ENCODE results near the gene OMP. TPM values are rescaled to one million over a fixed set of nuclear protein-coding genes. Genes with fewer than 3 reads are reported as not detected.
A peak's percentile ranks its signal among the peaks of the same experiment; 100 is the strongest.

OMP gene
- total RNA-seq, 2 donors from 2014 or later, result not detected

DNA sequence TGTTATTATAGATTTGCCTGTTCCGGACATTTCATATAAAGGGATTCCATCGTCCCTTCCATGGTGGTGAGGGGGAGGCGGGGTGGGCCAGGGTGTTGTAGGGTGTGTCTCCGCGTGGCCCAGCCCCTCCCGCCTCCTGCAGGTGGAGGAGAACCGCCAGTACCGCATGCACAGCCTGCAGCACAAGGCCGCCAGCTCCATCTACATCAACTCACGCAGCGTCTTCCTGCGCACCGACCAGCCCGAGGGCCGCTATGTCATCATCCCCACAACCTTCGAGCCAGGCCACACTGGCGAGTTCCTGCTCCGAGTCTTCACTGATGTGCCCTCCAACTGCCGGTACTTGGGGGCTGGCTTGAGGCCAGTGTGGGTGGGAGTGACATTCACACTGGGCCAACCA is 17.9 kb downstream of the OMP start:
- peaks cover 5% of the 10 kb centered on the region for H3K4me1 Mint-ChIP-seq
- H3K36me3 Mint-ChIP-seq (ENCODE audit: low read depth), result no peaks in the 10 kb centered on the region
- H3K27ac Mint-ChIP-seq, result no peak overlapping the region
- DNase-seq (no peak), ATAC-seq (no peak)
- no peaks in the 10 kb centered on the region for H3K9me3 ChIP-seq (ENCODE audit: control insufficient read depth, low read length, poor library complexity, severe bottlenecking)
- peak overlapping the region; percentile 49 for H3K4me3 Mint-ChIP-seq
- no peaks in the 10 kb centered on the region for H3K27me3 Mint-ChIP-seq

- no peak for DNase-seq
- ATAC-seq, result no peak
- Mint-ChIP-seq H3K36me3 (ENCODE audit: low read depth) (no peaks in the 10 kb centered on the region), H3K4me3 (no peak overlapping the region), H3K4me1 (peaks cover 3% of the 10 kb centered on the region), H3K27ac (no peak overlapping the region), H3K27me3 (no peaks in the 10 kb centered on the region)
- no peaks in the 10 kb centered on the region for H3K9me3 ChIP-seq (ENCODE audit: control insufficient read depth, low read length, poor library complexity, severe bottlenecking)
Measured at GRCh38 chr11:77121096-77121640, 18.5 kb downstream of the OMP start.

DNA sequence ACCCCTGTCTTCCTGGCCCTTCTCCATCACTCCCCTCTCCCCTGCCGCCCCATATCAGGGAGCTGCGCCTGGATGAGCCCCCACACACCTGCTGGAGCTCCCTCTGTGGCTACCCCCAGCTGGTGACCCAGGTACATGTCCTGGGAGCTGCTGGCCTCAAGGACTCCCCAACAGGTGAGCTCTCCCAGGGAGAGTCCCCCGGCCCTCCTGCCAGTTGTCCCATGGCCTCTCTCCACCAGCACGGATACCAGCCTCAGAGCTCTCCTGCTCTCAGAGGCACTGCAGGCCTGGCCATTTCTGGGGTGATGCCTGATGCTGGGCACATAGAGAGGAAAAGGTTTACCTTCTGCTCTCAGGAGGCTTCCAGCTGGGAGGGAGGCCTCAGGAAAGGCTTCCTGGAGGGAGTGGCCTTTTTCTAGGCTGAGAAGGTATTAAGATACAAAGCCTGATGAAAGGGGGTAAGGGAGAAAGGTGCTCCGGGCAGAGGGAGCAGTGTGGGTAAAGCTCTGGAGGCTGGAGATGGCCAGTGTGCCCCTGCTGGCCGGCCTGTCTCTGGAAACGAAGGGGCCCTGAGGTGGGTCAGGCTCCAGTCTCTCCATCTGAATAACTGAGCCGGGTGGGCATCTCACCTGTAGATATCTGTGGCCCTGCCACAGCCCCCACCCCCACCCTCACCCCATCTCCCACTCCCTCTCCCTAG is 19.4 kb downstream of the OMP start:
- H3K36me3 Mint-ChIP-seq (ENCODE audit: low read depth), result no peaks in the 10 kb centered on the region
- H3K4me3 Mint-ChIP-seq, result no peak overlapping the region
- peak overlapping the region; percentile 32 for H3K27ac Mint-ChIP-seq
- no peak for ATAC-seq
- DNase-seq, result no peak
- no peaks in the 10 kb centered on the region for H3K27me3 Mint-ChIP-seq
- no peaks in the 10 kb centered on the region for H3K9me3 ChIP-seq (ENCODE audit: control insufficient read depth, low read length, poor library complexity, severe bottlenecking)
- H3K4me1 Mint-ChIP-seq, result peaks cover 3% of the 10 kb centered on the region

GRCh38 chr11:77122576-77123212 is 20.1 kb downstream of the OMP start:
- DNase-seq (no peak), ATAC-seq (no peak)
- H3K4me3 Mint-ChIP-seq, result no peak overlapping the region
- peak overlapping the region; percentile 32 for H3K27ac Mint-ChIP-seq
- H3K4me1 Mint-ChIP-seq, result peaks cover 8% of the 10 kb centered on the region
- H3K27me3 Mint-ChIP-seq, result no peaks in the 10 kb centered on the region
- H3K9me3 ChIP-seq (ENCODE audit: control insufficient read depth, low read length, poor library complexity, severe bottlenecking), result no peaks in the 10 kb centered on the region
- no peaks in the 10 kb centered on the region for H3K36me3 Mint-ChIP-seq (ENCODE audit: low read depth)

DNA sequence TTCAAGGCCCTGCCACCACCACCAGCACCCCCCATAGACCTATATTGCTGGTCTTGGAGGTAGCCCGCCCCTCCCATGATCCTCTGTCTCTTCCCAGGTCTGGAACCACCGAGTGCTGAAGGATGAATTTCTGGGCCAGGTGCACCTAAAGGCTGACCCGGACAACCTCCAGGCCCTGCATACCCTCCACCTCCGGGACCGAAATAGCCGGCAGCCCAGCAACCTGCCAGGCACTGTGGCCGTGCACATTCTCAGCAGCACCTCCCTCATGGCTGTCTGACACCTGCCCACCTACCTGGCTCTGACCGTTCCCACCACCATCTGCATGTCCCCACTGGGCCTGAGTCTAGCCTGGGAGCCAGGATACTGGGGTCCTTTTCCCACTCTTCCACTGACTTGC is 21.0 kb downstream of the OMP start:
- H3K9me3 ChIP-seq (ENCODE audit: control insufficient read depth, low read length, poor library complexity, severe bottlenecking), result no peaks in the 10 kb centered on the region
- no peaks in the 10 kb centered on the region for H3K27me3 Mint-ChIP-seq
- H3K27ac Mint-ChIP-seq, result no peak overlapping the region
- H3K4me3 Mint-ChIP-seq, result no peak overlapping the region
- H3K4me1 Mint-ChIP-seq, result peaks cover 13% of the 10 kb centered on the region
- DNase-seq (no peak), ATAC-seq (no peak)
- no peaks in the 10 kb centered on the region for H3K36me3 Mint-ChIP-seq (ENCODE audit: low read depth)

DNA sequence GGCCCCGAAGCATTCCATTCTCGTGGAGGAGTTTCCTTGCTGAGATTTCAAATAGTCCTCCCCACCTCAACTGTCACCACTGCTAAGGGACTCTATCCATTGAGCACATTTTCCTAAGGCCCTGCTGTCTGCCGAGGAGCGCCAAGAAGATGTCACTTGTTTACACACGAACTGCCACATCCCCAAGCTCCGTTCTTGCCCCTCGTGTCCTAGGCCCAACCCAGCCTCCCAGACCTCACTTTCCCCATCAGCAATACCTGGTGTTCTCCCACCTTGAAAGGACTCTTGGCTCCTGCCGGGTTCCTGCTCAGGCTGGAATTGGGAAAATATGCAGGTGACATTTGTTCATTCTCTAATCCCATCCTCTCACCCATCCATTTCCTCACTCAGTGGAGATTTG is 21.4 kb downstream of the OMP start:
- H3K36me3 Mint-ChIP-seq (ENCODE audit: low read depth), result no peaks in the 10 kb centered on the region
- H3K9me3 ChIP-seq (ENCODE audit: control insufficient read depth, low read length, poor library complexity, severe bottlenecking), result no peaks in the 10 kb centered on the region
- peaks cover 13% of the 10 kb centered on the region for H3K4me1 Mint-ChIP-seq
- no peak overlapping the region for H3K27ac Mint-ChIP-seq
- no peak for ATAC-seq
- H3K27me3 Mint-ChIP-seq, result no peaks in the 10 kb centered on the region
- DNase-seq, result no peak
- H3K4me3 Mint-ChIP-seq, result no peak overlapping the region

- H3K4me1 Mint-ChIP-seq, result peaks cover 13% of the 10 kb centered on the region
- no peaks in the 10 kb centered on the region for H3K36me3 Mint-ChIP-seq (ENCODE audit: low read depth)
Measured at GRCh38 chr11:77124488-77124887, 21.8 kb downstream of the OMP start.

GRCh38 chr11:77125191-77125590 is 22.6 kb downstream of the OMP start:
- ATAC-seq, result no peak
- no peak overlapping the region for H3K4me3 Mint-ChIP-seq

More at GRCh38 chr11:77124488-77124887, 21.8 kb downstream of the OMP start:
- no peak for ATAC-seq
- Mint-ChIP-seq H3K27me3 (no peaks in the 10 kb centered on the region), H3K4me3 (no peak overlapping the region), H3K27ac (no peak overlapping the region)
- no peak for DNase-seq
- H3K9me3 ChIP-seq (ENCODE audit: control insufficient read depth, low read length, poor library complexity, severe bottlenecking), result no peaks in the 10 kb centered on the region

GRCh38 chr11:77125695-77126094 is 23.1 kb downstream of the OMP start:
- Mint-ChIP-seq H3K27ac (no peak overlapping the region), H3K27me3 (no peaks in the 10 kb centered on the region), H3K4me1 (peaks cover 10% of the 10 kb centered on the region), H3K4me3 (no peak overlapping the region), H3K36me3 (ENCODE audit: low read depth) (no peaks in the 10 kb centered on the region)
- no peak for DNase-seq
- no peak for ATAC-seq
- H3K9me3 ChIP-seq (ENCODE audit: control insufficient read depth, low read length, poor library complexity, severe bottlenecking), result no peaks in the 10 kb centered on the region

More at GRCh38 chr11:77125191-77125590, 22.6 kb downstream of the OMP start:
- Mint-ChIP-seq H3K4me1 (peaks cover 13% of the 10 kb centered on the region), H3K27ac (no peak overlapping the region), H3K36me3 (ENCODE audit: low read depth) (no peaks in the 10 kb centered on the region), H3K27me3 (no peaks in the 10 kb centered on the region)
- no peaks in the 10 kb centered on the region for H3K9me3 ChIP-seq (ENCODE audit: control insufficient read depth, low read length, poor library complexity, severe bottlenecking)
- no peak for DNase-seq

- Mint-ChIP-seq H3K4me1 (peaks cover 10% of the 10 kb centered on the region), H3K27ac (no peak overlapping the region), H3K36me3 (ENCODE audit: low read depth) (no peaks in the 10 kb centered on the region), H3K4me3 (peak overlapping the region; percentile 36), H3K27me3 (no peaks in the 10 kb centered on the region)
- no peaks in the 10 kb centered on the region for H3K9me3 ChIP-seq (ENCODE audit: control insufficient read depth, low read length, poor library complexity, severe bottlenecking)
- ATAC-seq (no peak), DNase-seq (no peak)
Measured at GRCh38 chr11:77126156-77126775, 23.6 kb downstream of the OMP start.

DNA sequence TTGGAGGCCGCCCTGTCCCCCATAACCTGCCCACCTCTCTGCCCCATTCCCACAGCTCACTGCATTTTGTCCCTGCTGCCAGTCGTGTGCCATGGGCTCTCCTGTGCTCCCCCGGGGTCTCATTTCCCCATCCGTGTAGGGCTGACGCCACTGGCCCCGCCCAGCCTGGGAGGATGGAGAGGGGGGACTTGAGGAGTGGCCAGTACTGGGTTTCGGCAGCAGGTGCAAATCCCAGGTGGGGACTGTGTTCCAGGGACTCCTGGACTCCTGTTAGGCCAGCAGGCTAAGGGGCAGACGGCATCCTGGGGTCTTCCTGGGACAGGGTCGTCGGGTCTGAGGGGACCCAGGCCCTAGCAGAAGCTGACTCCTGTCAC is 24.2 kb downstream of the OMP start:
- Mint-ChIP-seq H3K4me3 (peak overlapping the region; percentile 74), H3K4me1 (peaks cover 10% of the 10 kb centered on the region), H3K27me3 (no peaks in the 10 kb centered on the region), H3K36me3 (ENCODE audit: low read depth) (no peaks in the 10 kb centered on the region), H3K27ac (no peak overlapping the region)
- H3K9me3 ChIP-seq (ENCODE audit: control insufficient read depth, low read length, poor library complexity, severe bottlenecking), result no peaks in the 10 kb centered on the region
- DNase-seq, result no peak
- no peak for ATAC-seq

DNA sequence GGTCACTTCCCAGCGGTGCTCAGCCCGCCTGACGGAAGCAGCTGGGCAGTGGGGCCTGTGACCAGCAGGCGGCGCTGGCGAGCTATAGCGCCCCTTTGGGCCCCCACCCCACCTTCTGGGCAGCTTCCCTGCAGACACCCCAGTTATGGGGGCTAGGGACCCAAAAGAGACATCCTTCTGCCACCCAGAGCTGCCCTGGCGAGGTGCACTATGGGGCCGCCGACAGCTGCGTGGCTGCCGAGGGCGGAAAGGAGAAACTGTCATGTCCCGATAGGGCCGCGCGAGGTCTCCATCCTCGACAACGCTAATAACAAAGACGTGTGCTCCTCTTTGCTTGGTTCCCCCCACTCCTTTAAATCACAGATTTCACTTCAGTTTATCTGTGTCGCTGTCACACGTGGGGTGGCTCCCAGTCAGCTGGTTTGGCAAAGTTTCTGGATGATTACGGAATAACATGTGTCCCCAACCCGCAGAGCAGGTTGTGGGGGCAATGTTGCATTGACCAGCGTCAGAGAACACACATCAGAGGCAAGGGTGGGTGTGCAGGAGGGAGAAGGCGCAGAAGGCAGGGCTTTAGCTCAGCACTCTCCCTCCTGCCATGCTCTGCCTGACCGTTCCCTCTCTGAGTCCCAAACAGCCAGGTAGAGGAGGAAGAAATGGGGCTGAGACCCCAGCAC is 24.7 kb downstream of the OMP start:
- Mint-ChIP-seq H3K27ac (no peak overlapping the region), H3K4me3 (peak overlapping the region; percentile 74)

More for the DNA sequence above, 24.7 kb downstream of the OMP start:
- H3K9me3 ChIP-seq (ENCODE audit: control insufficient read depth, low read length, poor library complexity, severe bottlenecking), result no peaks in the 10 kb centered on the region
- peaks cover 12% of the 10 kb centered on the region for H3K4me1 Mint-ChIP-seq
- H3K36me3 Mint-ChIP-seq (ENCODE audit: low read depth), result no peaks in the 10 kb centered on the region
- DNase-seq (peak; percentile 49 to 62 (median 59)), ATAC-seq (peak; percentile 80)
- no peaks in the 10 kb centered on the region for H3K27me3 Mint-ChIP-seq

Measured in T-helper 17 cell (primary cell).